Natural killer cell treated with Interleukin-12 subunit alpha and Interleukin-12 subunit beta and Interleukin-15 and Interleukin-18, amount 100 ng/mL, for 72 hours (primary cell): ENCODE measurements around the gene NECAB2. TPM values are rescaled to one million over a fixed set of nuclear protein-coding genes. Genes with fewer than 3 reads are reported as not detected.

Experiments used
- ATAC-seq, 2 donors: fragments of 150-1000 bp; cut with Tn5 transposase in 1 of 2; sonication (Bioruptor Pico), chemical (Tn5 transposase) in 1 of 2; 2 replicates each; pipeline ENCODE4 v1.10.0; 2021
- DNase-seq: peaks from one replicate; pipeline ENCODE4 v3.0.0; 2022; ENCODE audit warnings: low spot score
- H3K27ac Mint-ChIP-seq, 2 donors: 1 replicate in 1 of 2; 2 replicates in 1 of 2; pipeline ENCODE4 v1.8.0; 2022; ENCODE audit warnings: mixed read lengths in 2 of 2, mild to moderate bottlenecking in 1 of 2, moderate library complexity in 1 of 2
- H3K27me3 Mint-ChIP-seq, 2 donors: 1 replicate in 1 of 2; 2 replicates in 1 of 2; pipeline ENCODE4 v1.8.0; 2022; ENCODE audit warnings: mixed read lengths in 2 of 2
- H3K36me3 Mint-ChIP-seq: one replicate; pipeline ENCODE4 v1.8.0; 2022; ENCODE audit warnings: mixed read lengths
- H3K4me1 Mint-ChIP-seq, 2 donors: 1 replicate in 1 of 2; 2 replicates in 1 of 2; pipeline ENCODE4 v1.8.0; 2022; ENCODE audit warnings: low read depth in 2 of 2, mixed read lengths in 2 of 2, mild to moderate bottlenecking in 1 of 2
- H3K4me3 Mint-ChIP-seq: one replicate; pipeline ENCODE4 v1.8.0; 2022; ENCODE audit warnings: mixed read lengths
- H3K9me3 Mint-ChIP-seq: 2 replicates; pipeline ENCODE4 v1.8.0; 2022; ENCODE audit warnings: mixed read lengths
- total RNA-seq, 2 donors: library from RNA; stranded (reverse); gene quantifications; one replicate each; pipeline ENCODE4 v1.2.3, GENCODE V29; 2022

Gene NECAB2
- total RNA-seq, 2 donors from 2014 or later, result not detected

DNA sequence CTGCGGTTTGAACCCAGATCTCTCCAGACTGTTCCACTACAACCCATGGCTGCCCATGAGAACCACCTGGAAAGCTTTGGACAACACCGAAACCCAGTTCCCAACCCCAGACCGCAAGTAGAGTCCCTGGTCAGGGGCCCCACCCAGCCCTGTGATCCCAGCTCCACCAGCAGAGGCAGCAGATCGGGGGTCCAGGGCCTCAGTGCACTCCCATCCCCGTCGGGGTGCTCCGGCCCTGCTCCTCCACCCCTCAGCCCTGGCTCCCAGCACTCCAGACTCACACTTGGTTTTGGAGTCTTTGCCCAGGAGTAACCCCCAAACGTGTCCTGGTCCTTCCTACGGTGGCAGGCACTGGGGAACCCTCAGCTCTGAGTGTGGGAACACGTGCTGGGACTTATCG is 35.7 kb upstream of the NECAB2 start:
- ATAC-seq, result no peak
- no peak overlapping the region for H3K4me3 Mint-ChIP-seq

DNA sequence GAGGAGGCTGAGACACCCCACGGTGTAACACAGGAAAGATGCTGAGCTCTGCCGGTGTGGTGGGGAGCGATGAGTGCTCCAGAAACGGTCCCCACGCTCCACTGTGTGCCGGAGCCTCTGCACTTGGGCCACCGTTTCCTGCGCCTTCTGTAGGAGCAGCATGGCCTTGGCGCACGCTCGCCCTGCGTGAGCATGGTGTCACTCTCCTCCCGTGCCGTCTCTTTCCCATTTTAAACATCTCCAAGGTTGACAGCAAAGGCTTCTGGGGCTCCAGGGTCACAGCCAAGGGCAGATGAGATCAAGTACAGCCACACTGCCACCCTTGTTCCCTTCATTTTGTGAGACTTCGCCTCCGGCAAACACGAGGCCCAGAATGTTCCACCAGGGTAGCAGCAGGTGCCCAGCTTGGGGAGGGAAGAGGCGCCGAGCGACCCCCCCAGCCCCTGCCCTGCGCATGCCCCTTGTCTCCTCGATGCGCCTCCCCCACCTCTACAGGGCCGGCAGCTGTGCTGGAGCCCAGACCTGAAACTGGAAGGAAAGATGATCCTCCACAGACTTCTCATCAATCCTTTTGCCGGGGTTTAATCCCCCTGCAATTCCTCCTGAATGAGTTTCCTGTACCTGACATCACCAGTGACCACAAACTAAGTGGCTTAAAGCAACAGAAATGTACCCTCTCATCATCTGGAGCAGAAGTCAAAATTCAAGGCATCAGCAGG is 34.9 kb upstream of the NECAB2 start:
- no peaks in the 10 kb centered on the region for H3K9me3 Mint-ChIP-seq
- no peaks in the 10 kb centered on the region for H3K27me3 Mint-ChIP-seq
- H3K27ac Mint-ChIP-seq, result no peak overlapping the region
- H3K36me3 Mint-ChIP-seq, result no peaks in the 10 kb centered on the region
- ATAC-seq (no peak), DNase-seq (no peak)
- H3K4me1 Mint-ChIP-seq, result peaks cover 6 to 9% of the 10 kb centered on the region in 2 donors
- no peak overlapping the region for H3K4me3 Mint-ChIP-seq

More for the DNA sequence above, 35.7 kb upstream of the NECAB2 start:
- H3K36me3 Mint-ChIP-seq, result no peaks in the 10 kb centered on the region
- H3K4me1 Mint-ChIP-seq, result peaks cover 6 to 14% of the 10 kb centered on the region in 2 donors
- H3K27ac Mint-ChIP-seq, result no peak overlapping the region
- DNase-seq, result no peak
- no peaks in the 10 kb centered on the region for H3K27me3 Mint-ChIP-seq
- no peaks in the 10 kb centered on the region for H3K9me3 Mint-ChIP-seq

- Mint-ChIP-seq H3K9me3 (no peaks in the 10 kb centered on the region), H3K27me3 (no peaks in the 10 kb centered on the region), H3K4me3 (no peak overlapping the region), H3K36me3 (no peaks in the 10 kb centered on the region), H3K27ac (no peak overlapping the region), H3K4me1 (no peaks in the 10 kb centered on the region)
- DNase-seq, result no peak
- no peak for ATAC-seq
Measured at GRCh38 chr16:83933885-83934683, 34.0 kb upstream of the NECAB2 start.

- Mint-ChIP-seq H3K27ac (no peak overlapping the region), H3K36me3 (no peaks in the 10 kb centered on the region), H3K4me3 (no peak overlapping the region), H3K9me3 (no peaks in the 10 kb centered on the region), H3K27me3 (peaks cover 0 to 2% of the 10 kb centered on the region in 2 donors), H3K4me1 (no peaks in the 10 kb centered on the region)
- peak; percentile 29 for DNase-seq
- no peak for ATAC-seq
Measured at GRCh38 chr16:83934684-83934977, 33.4 kb upstream of the NECAB2 start.

DNA sequence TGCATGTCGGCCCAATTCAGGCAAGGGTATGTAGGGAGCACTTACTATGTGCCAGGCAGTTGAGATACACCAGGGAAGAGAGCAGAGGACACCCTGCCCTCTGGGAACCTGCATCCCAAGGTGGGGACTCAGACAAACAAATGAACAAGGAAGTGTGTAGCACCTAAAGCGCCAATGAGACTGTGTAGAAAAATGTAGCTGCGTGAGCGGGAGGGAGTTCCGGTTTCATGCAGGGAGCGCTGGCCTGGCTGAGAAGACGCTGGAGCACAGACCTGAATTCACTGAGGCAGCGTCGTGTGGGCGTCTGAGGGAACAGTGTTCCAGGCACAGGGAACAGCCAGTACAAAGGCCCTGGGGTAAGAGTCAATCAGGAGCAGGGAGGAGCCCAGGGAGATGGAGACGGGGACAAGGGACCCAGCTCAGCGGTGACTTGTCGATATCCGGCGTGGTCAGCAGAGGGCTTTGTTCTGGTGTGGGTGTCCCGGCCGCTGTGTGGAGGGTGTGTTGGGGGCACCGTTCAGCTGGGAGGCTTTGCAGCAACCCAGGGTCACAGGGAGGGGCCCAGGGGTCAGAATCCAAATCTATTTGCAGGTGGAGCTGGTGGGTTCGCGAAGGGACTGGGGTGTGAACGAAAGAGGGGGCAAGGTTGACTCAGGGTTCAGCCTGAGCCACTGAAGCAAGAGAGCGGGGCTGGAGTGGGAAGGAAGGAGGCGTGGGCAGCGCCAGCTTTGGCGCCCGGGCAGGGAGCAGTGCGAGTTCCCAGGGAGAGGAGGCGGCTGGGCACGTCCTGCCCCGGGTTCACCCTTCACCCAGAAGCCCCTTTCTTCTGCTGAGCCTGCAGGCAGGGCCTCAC is 32.8 kb upstream of the NECAB2 start:
- H3K27me3 Mint-ChIP-seq, result peaks cover 0 to 2% of the 10 kb centered on the region in 2 donors
- ATAC-seq (peak in 1 of 2 donors; percentile 5), DNase-seq (peak; percentile 58)
- no peaks in the 10 kb centered on the region for H3K9me3 Mint-ChIP-seq
- no peaks in the 10 kb centered on the region for H3K36me3 Mint-ChIP-seq
- no peaks in the 10 kb centered on the region for H3K4me1 Mint-ChIP-seq
- no peak overlapping the region for H3K27ac Mint-ChIP-seq
- H3K4me3 Mint-ChIP-seq, result no peak overlapping the region

DNA sequence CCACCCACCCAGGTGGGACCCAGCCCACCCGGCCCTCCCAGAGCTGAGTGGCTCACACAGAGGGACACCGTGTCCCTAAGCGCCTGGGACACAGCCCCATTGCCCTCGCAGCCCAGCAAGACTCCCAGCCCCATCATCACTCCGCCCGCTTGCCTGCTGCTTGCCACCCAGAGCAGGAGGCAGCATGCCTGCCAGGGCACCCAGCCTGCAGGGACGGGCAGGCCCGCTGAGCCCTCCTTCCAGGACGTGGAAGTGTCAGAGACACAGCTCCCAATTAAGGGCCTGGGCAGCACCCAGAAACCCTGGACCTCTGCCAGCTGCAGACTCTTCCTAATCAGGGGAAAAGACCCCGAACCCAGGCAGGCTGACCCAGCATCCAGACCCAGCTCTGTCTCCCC is 32.2 kb upstream of the NECAB2 start:
- ATAC-seq, result peak in 1 of 2 donors; percentile 25
- DNase-seq, result peak; percentile 50
- Mint-ChIP-seq H3K27me3 (peaks cover 0 to 2% of the 10 kb centered on the region in 2 donors), H3K4me1 (no peaks in the 10 kb centered on the region), H3K4me3 (no peak overlapping the region), H3K27ac (no peak overlapping the region), H3K36me3 (no peaks in the 10 kb centered on the region), H3K9me3 (no peaks in the 10 kb centered on the region)

DNA sequence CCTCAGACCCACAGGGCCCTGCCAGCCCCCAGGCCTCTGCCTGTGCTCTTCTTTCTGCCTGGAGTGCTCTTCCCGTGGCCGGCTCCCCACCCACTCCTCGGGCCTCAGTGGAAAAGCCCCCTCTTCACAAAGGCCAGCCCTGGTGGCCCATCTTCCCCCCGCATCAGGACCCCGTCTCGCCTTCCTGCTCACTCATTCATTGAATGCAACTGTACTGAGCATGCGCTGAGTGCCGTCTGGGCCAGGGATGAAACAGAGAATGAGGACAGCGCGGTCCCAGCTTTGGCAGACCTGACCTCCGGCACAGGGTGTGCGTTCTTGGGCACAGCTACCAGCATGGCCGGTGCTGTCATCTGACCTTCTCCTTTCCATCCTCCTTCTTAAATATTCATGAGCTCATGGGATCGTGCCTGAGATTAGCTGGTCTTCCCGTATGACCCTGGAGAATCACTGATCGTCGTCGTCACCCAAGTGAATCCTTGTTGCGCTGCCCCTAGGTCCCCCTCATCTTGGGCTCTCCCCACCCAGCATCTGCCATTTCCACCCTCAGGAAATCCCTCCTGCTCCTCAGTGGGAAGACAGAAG is 31.4 kb upstream of the NECAB2 start:
- Mint-ChIP-seq H3K4me3 (no peak overlapping the region), H3K27me3 (peaks cover 0 to 2% of the 10 kb centered on the region in 2 donors), H3K27ac (no peak overlapping the region)

GRCh38 chr16:83937267-83937666 is 30.8 kb upstream of the NECAB2 start:
- no peak for DNase-seq
- no peak for ATAC-seq
- no peak overlapping the region for H3K27ac Mint-ChIP-seq
- no peaks in the 10 kb centered on the region for H3K4me1 Mint-ChIP-seq
- H3K9me3 Mint-ChIP-seq, result no peaks in the 10 kb centered on the region
- H3K27me3 Mint-ChIP-seq, result peaks cover 0 to 2% of the 10 kb centered on the region in 2 donors
- no peaks in the 10 kb centered on the region for H3K36me3 Mint-ChIP-seq
- no peak overlapping the region for H3K4me3 Mint-ChIP-seq

More for the DNA sequence above, 31.4 kb upstream of the NECAB2 start:
- ATAC-seq (no peak), DNase-seq (no peak)
- Mint-ChIP-seq H3K9me3 (no peaks in the 10 kb centered on the region), H3K36me3 (no peaks in the 10 kb centered on the region), H3K4me1 (no peaks in the 10 kb centered on the region)

DNA sequence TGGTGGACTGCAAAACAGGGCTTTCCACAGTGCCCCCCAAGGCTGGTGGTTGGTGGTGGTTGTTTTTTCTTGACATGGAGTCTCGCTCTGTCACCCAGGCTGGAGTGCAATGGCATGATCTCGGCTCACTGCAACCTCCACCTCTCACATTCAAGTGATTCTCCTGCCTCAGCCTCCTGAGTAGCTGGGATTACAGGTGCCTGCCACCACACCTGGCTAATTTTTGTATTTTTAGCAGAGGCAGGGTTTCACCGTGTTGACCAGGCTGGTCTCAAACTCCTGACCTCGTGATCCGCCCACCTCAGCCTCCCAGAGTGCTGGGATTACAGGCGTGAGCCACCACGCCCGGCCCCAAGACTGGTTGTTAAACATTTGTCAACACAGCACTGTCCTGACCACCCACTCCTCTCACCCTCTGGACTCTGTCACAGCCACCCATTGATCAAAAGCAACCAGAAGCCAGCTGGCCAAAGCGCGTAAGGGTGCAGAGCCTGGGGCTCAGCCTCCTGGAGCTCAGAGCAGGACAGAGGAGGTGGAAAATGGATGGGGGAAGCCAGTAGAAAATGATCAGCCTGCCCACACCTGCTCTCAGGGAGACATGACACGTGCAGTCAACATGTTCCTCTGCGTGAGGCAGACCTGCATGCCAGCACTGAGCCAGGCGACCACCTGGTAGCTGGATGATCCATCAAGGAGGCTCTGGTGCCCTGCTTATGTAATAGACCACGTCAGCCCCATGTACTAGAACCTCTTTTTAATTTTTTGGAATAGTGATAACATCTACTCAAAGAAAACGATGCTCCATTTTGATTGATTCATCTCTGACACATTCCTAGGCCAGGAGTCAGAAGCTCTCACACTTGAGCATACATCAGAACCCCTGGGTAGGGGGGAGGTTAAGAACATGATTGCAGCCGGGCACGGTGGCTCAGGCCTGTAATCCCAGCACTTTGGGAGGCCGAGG is 29.8 kb upstream of the NECAB2 start:
- no peak for ATAC-seq
- H3K4me1 Mint-ChIP-seq, result no peaks in the 10 kb centered on the region
- H3K4me3 Mint-ChIP-seq, result no peak overlapping the region
- no peaks in the 10 kb centered on the region for H3K9me3 Mint-ChIP-seq
- no peak overlapping the region for H3K27ac Mint-ChIP-seq
- peaks cover 0 to 2% of the 10 kb centered on the region in 2 donors for H3K27me3 Mint-ChIP-seq
- DNase-seq, result no peak
- H3K36me3 Mint-ChIP-seq, result no peaks in the 10 kb centered on the region

- ATAC-seq (no peak), DNase-seq (no peak)
- H3K27me3 Mint-ChIP-seq, result peaks cover 0 to 2% of the 10 kb centered on the region in 2 donors
- H3K9me3 Mint-ChIP-seq, result no peaks in the 10 kb centered on the region
- no peaks in the 10 kb centered on the region for H3K4me1 Mint-ChIP-seq
- no peaks in the 10 kb centered on the region for H3K36me3 Mint-ChIP-seq
- H3K4me3 Mint-ChIP-seq, result no peak overlapping the region
- no peak overlapping the region for H3K27ac Mint-ChIP-seq
Measured at GRCh38 chr16:83939266-83939855, 28.7 kb upstream of the NECAB2 start.

DNA sequence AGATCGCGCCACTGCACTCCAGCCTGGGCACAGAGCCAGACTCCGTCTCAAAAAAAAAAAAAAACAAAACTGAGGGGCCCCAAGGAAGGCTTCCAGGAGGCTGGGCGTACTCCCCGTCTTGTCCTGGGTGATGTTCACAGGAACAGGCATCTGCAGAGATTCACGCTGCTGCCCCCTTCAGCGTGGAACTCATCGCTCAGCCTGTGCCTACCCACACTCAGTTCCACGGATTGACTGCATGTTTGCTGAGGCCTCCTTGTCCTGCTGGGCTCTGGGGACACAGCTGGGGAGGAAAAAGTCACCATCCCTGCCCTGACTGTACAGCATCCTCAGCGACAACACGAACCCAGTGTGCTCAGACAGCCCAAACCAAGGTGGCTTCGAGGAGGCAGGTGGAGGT is 27.9 kb upstream of the NECAB2 start:
- H3K4me3 Mint-ChIP-seq, result no peak overlapping the region
- ATAC-seq (no peak), DNase-seq (no peak)
- H3K27ac Mint-ChIP-seq, result no peak overlapping the region
- no peaks in the 10 kb centered on the region for H3K9me3 Mint-ChIP-seq
- H3K36me3 Mint-ChIP-seq, result no peaks in the 10 kb centered on the region
- peaks cover 0 to 2% of the 10 kb centered on the region in 2 donors for H3K27me3 Mint-ChIP-seq
- H3K4me1 Mint-ChIP-seq, result no peaks in the 10 kb centered on the region

DNA sequence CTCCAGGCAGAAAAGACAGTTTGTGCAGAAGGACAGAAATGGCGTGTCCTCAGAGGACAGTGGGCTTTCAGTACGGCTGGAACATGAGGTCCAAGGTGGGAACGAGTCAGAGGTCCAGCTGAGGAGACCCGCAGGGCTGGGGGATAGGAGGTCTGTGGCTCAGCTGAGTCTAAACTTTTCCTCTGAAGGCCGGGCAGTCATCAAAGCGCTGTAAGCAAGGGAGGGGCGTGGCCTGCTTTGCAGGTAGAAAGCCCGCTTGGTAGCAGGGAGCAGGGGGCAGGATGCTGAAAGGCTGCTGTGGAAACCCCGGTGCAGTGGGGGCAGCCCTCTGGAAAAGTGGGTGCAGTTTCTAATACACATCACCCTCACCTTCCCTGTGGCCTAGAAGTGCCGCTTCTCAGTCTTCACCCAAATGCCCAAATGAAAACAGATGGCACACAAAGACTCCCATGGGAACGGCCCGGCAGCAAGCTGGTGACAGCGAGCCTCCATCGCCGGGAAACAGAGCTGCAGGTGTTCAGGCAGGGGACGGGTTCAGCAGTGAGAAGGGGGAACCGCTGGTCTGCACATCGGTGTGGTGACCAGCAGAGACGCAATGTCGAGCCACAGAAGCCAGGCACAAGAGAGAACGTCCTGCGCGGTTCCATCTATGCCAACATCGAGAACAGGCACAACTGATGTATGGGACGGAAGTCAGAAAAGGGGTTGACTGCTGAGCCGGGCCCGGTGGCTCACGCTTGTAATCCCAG is 27.2 kb upstream of the NECAB2 start:
- no peak overlapping the region for H3K4me3 Mint-ChIP-seq
- peaks cover 0 to 2% of the 10 kb centered on the region in 2 donors for H3K27me3 Mint-ChIP-seq
- DNase-seq (no peak), ATAC-seq (no peak)
- no peaks in the 10 kb centered on the region for H3K9me3 Mint-ChIP-seq
- H3K4me1 Mint-ChIP-seq, result no peaks in the 10 kb centered on the region
- no peak overlapping the region for H3K27ac Mint-ChIP-seq
- H3K36me3 Mint-ChIP-seq, result no peaks in the 10 kb centered on the region
